Activated naive CD8-positive, alpha-beta T cell treated with anti-CD3 and anti-CD28 coated beads, Interleukin-2, amount 50 U/mL, for 24 hours (primary cell): ENCODE results near the gene KRTAP10-3.
"Not testable (repeated sequence)": the region's sequence is repeated elsewhere in the genome, so short reads cannot be mapped to it uniquely, and the experiment has no call there.

Experiments
- ATAC-seq: fragments of 150-1000 bp; cut with Tn5 transposase; one replicate; pipeline ENCODE4 v1.10.0; 2021
- DNase-seq: peaks from one replicate; pipeline ENCODE4 v3.0.0; 2021
- H3K27ac Mint-ChIP-seq: one replicate; pipeline ENCODE4 v1.8.0; 2021; ENCODE audit warnings: mild to moderate bottlenecking, mixed read lengths
- H3K27me3 Mint-ChIP-seq: one replicate; pipeline ENCODE4 v1.8.0; 2021; ENCODE audit warnings: mixed read lengths
- H3K36me3 Mint-ChIP-seq: one replicate; pipeline ENCODE4 v1.8.0; 2021; ENCODE audit warnings: low read depth, mixed read lengths
- H3K4me1 Mint-ChIP-seq: one replicate; pipeline ENCODE4 v1.8.0; 2021; ENCODE audit warnings: mixed read lengths
- H3K4me3 Mint-ChIP-seq: one replicate; pipeline ENCODE4 v1.8.0; 2021; ENCODE audit warnings: mild to moderate bottlenecking, moderate library complexity, mixed read lengths
- H3K9me3 Mint-ChIP-seq: one replicate; pipeline ENCODE4 v1.8.0; 2021; ENCODE audit warnings: mixed read lengths

The KRTAP10-3 gene

GRCh38 chr21:44579833-44580144, 21.2 kb upstream of the KRTAP10-3 start:
- Mint-ChIP-seq H3K4me1 (peaks cover 5% of the 10 kb centered on the region), H3K27ac (no peak overlapping the region), H3K27me3 (peaks cover 2% of the 10 kb centered on the region), H3K36me3 (peaks cover 3% of the 10 kb centered on the region), H3K9me3 (peaks cover 24% of the 10 kb centered on the region), H3K4me3 (no peak overlapping the region)
- DNase-seq: no peak
- ATAC-seq: no peak

GRCh38 chr21:44579056-44579832, 20.6 kb upstream of the KRTAP10-3 start:
- no peak for DNase-seq

GRCh38 chr21:44578371-44579055, 19.9 kb upstream of the KRTAP10-3 start:
- H3K27me3 Mint-ChIP-seq: peaks cover 2% of the 10 kb centered on the region
- H3K9me3 Mint-ChIP-seq: peaks cover 24% of the 10 kb centered on the region
- no peak overlapping the region for H3K27ac Mint-ChIP-seq
- DNase-seq (no peak), ATAC-seq (no peak)
- H3K4me1 Mint-ChIP-seq: peaks cover 5% of the 10 kb centered on the region
- H3K4me3 Mint-ChIP-seq: no peak overlapping the region
- H3K36me3 Mint-ChIP-seq: peaks cover 3% of the 10 kb centered on the region

More at GRCh38 chr21:44579056-44579832, 20.6 kb upstream of the KRTAP10-3 start:
- Mint-ChIP-seq H3K36me3 (peaks cover 3% of the 10 kb centered on the region), H3K4me1 (peaks cover 5% of the 10 kb centered on the region), H3K9me3 (peaks cover 24% of the 10 kb centered on the region), H3K27ac (no peak overlapping the region), H3K4me3 (no peak overlapping the region), H3K27me3 (peaks cover 2% of the 10 kb centered on the region)
- ATAC-seq: no peak

GRCh38 chr21:44576025-44576420, 17.4 kb upstream of the KRTAP10-3 start:
- Mint-ChIP-seq H3K4me3 (no peak overlapping the region), H3K9me3 (peaks cover 16% of the 10 kb centered on the region), H3K27me3 (peaks cover 2% of the 10 kb centered on the region), H3K4me1 (no peaks in the 10 kb centered on the region), H3K36me3 (no peaks in the 10 kb centered on the region), H3K27ac (no peak overlapping the region)
- DNase-seq (no peak), ATAC-seq (no peak)

- Mint-ChIP-seq H3K27me3 (peaks cover 2% of the 10 kb centered on the region), H3K4me3 (no peak overlapping the region), H3K27ac (no peak overlapping the region), H3K9me3 (peaks cover 14% of the 10 kb centered on the region), H3K4me1 (no peaks in the 10 kb centered on the region), H3K36me3 (no peaks in the 10 kb centered on the region)
- no peak for DNase-seq
- ATAC-seq: no peak
These were observed 16.9 kb upstream of the KRTAP10-3 start for GRCh38 chr21:44575307-44576024.

GRCh38 chr21:44574457-44575306, 16.1 kb upstream of the KRTAP10-3 start:
- no peak overlapping the region for H3K27ac Mint-ChIP-seq
- ATAC-seq: no peak
- H3K27me3 Mint-ChIP-seq: peaks cover 2% of the 10 kb centered on the region
- no peak for DNase-seq
- H3K4me3 Mint-ChIP-seq: no peak overlapping the region
- no peaks in the 10 kb centered on the region for H3K36me3 Mint-ChIP-seq
- peaks cover 14% of the 10 kb centered on the region for H3K9me3 Mint-ChIP-seq
- H3K4me1 Mint-ChIP-seq: no peaks in the 10 kb centered on the region

GRCh38 chr21:44573630-44574456, 15.2 kb upstream of the KRTAP10-3 start, which contains the start of gene KRTAP10-4:
TSS of gene KRTAP10-4 (plus strand) at chr21:44573729. CDS start at chr21:44573759, 30 bp downstream.
- ATAC-seq, H3K4me1 Mint-ChIP-seq, DNase-seq, H3K36me3 Mint-ChIP-seq, H3K27me3 Mint-ChIP-seq, H3K27ac Mint-ChIP-seq, H3K4me3 Mint-ChIP-seq: not testable (repeated sequence)
- peaks cover 14% of the 10 kb centered on the region for H3K9me3 Mint-ChIP-seq

GRCh38 chr21:44572959-44573583, 14.5 kb upstream of the KRTAP10-3 start:
- no peaks in the 10 kb centered on the region for H3K36me3 Mint-ChIP-seq
- no peak for DNase-seq
- H3K27me3 Mint-ChIP-seq: peaks cover 2% of the 10 kb centered on the region
- H3K4me1 Mint-ChIP-seq: no peaks in the 10 kb centered on the region
- no peak for ATAC-seq
- no peak overlapping the region for H3K4me3 Mint-ChIP-seq
- H3K9me3 Mint-ChIP-seq: peaks cover 13% of the 10 kb centered on the region
- no peak overlapping the region for H3K27ac Mint-ChIP-seq

- Mint-ChIP-seq H3K27me3 (peaks cover 2% of the 10 kb centered on the region), H3K36me3 (no peaks in the 10 kb centered on the region), H3K4me3 (no peak overlapping the region), H3K4me1 (no peaks in the 10 kb centered on the region), H3K27ac (no peak overlapping the region), H3K9me3 (peaks cover 6% of the 10 kb centered on the region)
- DNase-seq (no peak), ATAC-seq (no peak)
These were observed 13.5 kb upstream of the KRTAP10-3 start for GRCh38 chr21:44571844-44572782.

GRCh38 chr21:44571296-44571695, 12.7 kb upstream of the KRTAP10-3 start:
- ATAC-seq: no peak
- Mint-ChIP-seq H3K9me3 (no peaks in the 10 kb centered on the region), H3K27ac (no peak overlapping the region), H3K4me1 (peaks cover 2% of the 10 kb centered on the region), H3K27me3 (peaks cover 2% of the 10 kb centered on the region), H3K36me3 (no peaks in the 10 kb centered on the region), H3K4me3 (no peak overlapping the region)
- no peak for DNase-seq

- H3K4me1 Mint-ChIP-seq: peaks cover 9% of the 10 kb centered on the region
- H3K27ac Mint-ChIP-seq: no peak overlapping the region
- ATAC-seq: no peak
- H3K9me3 Mint-ChIP-seq: no peaks in the 10 kb centered on the region
- H3K36me3 Mint-ChIP-seq: no peaks in the 10 kb centered on the region
- no peak overlapping the region for H3K4me3 Mint-ChIP-seq
- no peaks in the 10 kb centered on the region for H3K27me3 Mint-ChIP-seq
- DNase-seq: no peak
These were observed 11.4 kb upstream of the KRTAP10-3 start for GRCh38 chr21:44569861-44570517.
